Ovary (tissue), 9 donors: ENCODE data around the gene CENPB. TPM values are rescaled to one million over a fixed set of nuclear protein-coding genes. Genes with fewer than 3 reads are reported as not detected.
"Not testable (repeated sequence)": the region's sequence is repeated elsewhere in the genome, so short reads cannot be mapped to it uniquely, and the experiment has no call there.

Experiments
- DNase-seq, 5 donors: peaks; one replicate each; pipeline ENCODE4 v3.0.0-alpha.2; 2019 to 2020
- H3K27ac ChIP-seq, 2 donors: fragments of 200-600 bp; one replicate each; pipeline versions ENCODE4 v1.5.1 to v1.8.0; 2019 to 2022
- H3K27me3 ChIP-seq: fragments of 200-600 bp; one replicate; pipeline ENCODE4 v1.8.0; 2022
- H3K36me3 ChIP-seq: fragments of 200-600 bp; sonication (generic); one replicate; pipeline ENCODE4 v1.5.1; 2019
- H3K4me1 ChIP-seq: one replicate; pipeline ENCODE4 v1.8.1; 2013; ENCODE audit warnings: mild to moderate bottlenecking, moderate library complexity; ENCODE audit not compliant: insufficient read depth
- H3K4me3 ChIP-seq: fragments of 200-600 bp; sonication (generic); one replicate; pipeline ENCODE4 v1.5.1; 2017
- H3K9me3 ChIP-seq, 2 donors: fragments of 200-600 bp in 1 of 2; sonication (generic) in 1 of 2; one replicate each; pipeline versions ENCODE4 v1.5.1 to v1.8.1; 2013 to 2019; ENCODE audit warnings: mild to moderate bottlenecking in 1 of 2, moderate library complexity in 1 of 2
- CTCF ChIP-seq, 3 donors: fragments of 450-650 bp in 2 of 3; fragments of 200-600 bp in 1 of 3; IDR thresholded peaks; one replicate each; pipeline versions ENCODE4 v1.5.1 to v1.8.0; 2016 to 2022; ENCODE audit warnings: antibody characterized with exemption in 3 of 3, mild to moderate bottlenecking in 1 of 3
- EP300 ChIP-seq: sonication (generic); formaldehyde crosslinking; IDR thresholded peaks from one replicate; pipeline ENCODE4 v1.6.1; 2017; ENCODE audit warnings: antibody characterized with exemption
- POLR2A ChIP-seq: fragments of 450-650 bp; IDR thresholded peaks from one replicate; pipeline ENCODE4 v1.6.1; 2017; ENCODE audit warnings: antibody characterized with exemption, mild to moderate bottlenecking, moderate library complexity
- WGBS, 3 donors: extraction: QIAGEN DNeasy Blood & Tissue Kit in 1 of 3; methylation state at CpG; one replicate each; pipeline versions ENCODE4 v1.1.5 to v1.1.7; 2013 to 2017; 5-methylcytosine and 5-hydroxymethylcytosine counted together
- intact Hi-C, 4 donors: fragments of 100-400 bp; cut with DNase I; formaldehyde crosslinking; loops; one replicate each; pipeline versions ENCODE4 v1.11.0 to v1.15.1; 2022 to 2023
- polyA plus RNA-seq, 2 donors: library from polyadenylated mRNA; stranded (reverse); fragments of 200-250 nt in 1 of 2; fragments of 350-450 nt in 1 of 2; fragmentation: Illumina TruSeq in 1 of 2; extraction: RNeasy Lipid Tissue Mini Kit (QIAGEN cat#74804) in 1 of 2; gene quantifications; one replicate each; pipeline ENCODE4 v1.2.3, GENCODE V29; 2013 to 2014
- total RNA-seq, 7 donors: library from RNA; depleted of rRNA in 2 of 7; stranded (reverse); fragments of >200 nt in 2 of 7; fragmentation: NEBNext Ultra II Directional in 3 of 7; extraction: Animal tissue kit (Norgen Biotek cat#: 25700) in 3 of 7; gene quantifications; one replicate each; pipeline versions ENCODE4 v1.1.0 to v1.2.4, GENCODE V29; 2016 to 2023
- donor health status: DM: no; HTN: no; CAD: no; lungs with moderate emphysema.
- donor health status: DM: no; HTN: no; CAD: no.
- donor health status: Bipolar disorder and iron deficiency.
- donor health status: DM: yes; HTN: yes; CAD: no.
- donor health status: DM: no; HTN: no; CAD: no.
- donor health status: DM: yes; HTN: yes; CAD: no.

Gene CENPB
- total and polyA plus RNA-seq, 9 donors: 15.4 to 119 (median 95.1) TPM

DNA sequence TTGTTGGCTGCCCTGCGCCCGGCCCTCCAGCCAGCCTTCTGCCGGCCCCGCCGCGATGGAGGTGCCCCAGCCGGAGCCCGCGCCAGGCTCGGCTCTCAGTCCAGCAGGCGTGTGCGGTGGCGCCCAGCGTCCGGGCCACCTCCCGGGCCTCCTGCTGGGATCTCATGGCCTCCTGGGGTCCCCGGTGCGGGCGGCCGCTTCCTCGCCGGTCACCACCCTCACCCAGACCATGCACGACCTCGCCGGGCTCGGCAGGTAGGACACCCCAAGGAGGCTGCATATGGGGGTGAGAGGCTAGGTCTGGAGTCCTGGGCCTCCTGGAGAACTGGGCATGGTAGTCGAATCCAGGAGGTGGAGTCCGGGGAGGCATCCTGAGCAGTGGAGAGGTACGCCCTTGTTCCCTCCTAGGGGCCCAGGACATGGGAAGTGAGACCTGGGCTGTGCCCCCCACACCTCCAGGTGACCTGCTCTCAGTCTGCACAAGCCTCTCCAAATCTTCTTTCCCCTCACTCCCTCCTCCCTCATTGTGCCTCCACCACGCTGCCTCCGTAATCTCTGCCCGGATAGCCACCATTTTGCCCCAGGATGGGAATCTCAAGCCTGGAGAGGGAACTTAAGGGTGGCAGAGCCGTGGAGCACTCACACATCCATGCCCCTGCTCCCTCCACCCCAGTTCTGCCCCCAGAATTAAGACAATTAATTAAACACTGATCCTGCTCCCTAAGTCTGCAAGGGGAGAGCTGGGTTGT is 10.1 kb upstream of the CENPB start:
- no peak for DNase-seq
- no peaks in the 10 kb centered on the region for H3K9me3 ChIP-seq
- WGBS, 3 donors: 11 to 13% (median 12%) methylated on average over 30 to 33 of the region's 33 CpGs
- H3K36me3 ChIP-seq: no peaks in the 10 kb centered on the region
- H3K27me3 ChIP-seq: no peaks in the 10 kb centered on the region
- TF ChIP-seq POLR2A (no peak), EP300 (no peak), CTCF (IDR thresholded peaks at IDR 0.05) (no peak)
- peak overlapping the region; percentile 26 to 92 for H3K27ac ChIP-seq
- H3K4me1 ChIP-seq: peaks cover 2% of the 10 kb centered on the region
- peak overlapping the region; percentile 47 for H3K4me3 ChIP-seq
- intact Hi-C loops: no loop called here

GRCh38 chr20:3795511-3796468 is 9.2 kb upstream of the CENPB start, which contains the start of gene CDC25B:
Gene CDC25B, plus strand, starts transcription at chr20:3796310. Its CDS starts 222 bp downstream, at chr20:3796532.
- peak within 1 kb of the TSS; percentile 85 to 92 for H3K27ac ChIP-seq
- H3K27me3 ChIP-seq: no peaks in the 10 kb centered on the region
- peak within 1 kb of the TSS; percentile 47 for H3K4me3 ChIP-seq
- TF ChIP-seq EP300: no peak
- TF ChIP-seq CTCF (IDR thresholded peaks at IDR 0.05): peak in 2 of 3 donors; percentile 78 to 86
- TF ChIP-seq POLR2A: peak; percentile 63
- WGBS, 3 donors: 1% methylated on average over 62 to 69 of the region's 69 CpGs
- no peaks in the 10 kb centered on the region for H3K36me3 ChIP-seq
- DNase-seq: peak; percentile 94 to 96 (median 94)
- H3K4me1 ChIP-seq: peaks cover 2% of the 10 kb centered on the region
- no peaks in the 10 kb centered on the region for H3K9me3 ChIP-seq
- intact Hi-C loops: no loop called here

GRCh38 chr20:3794701-3795420 is 8.3 kb upstream of the CENPB start:
- intact Hi-C loops: no loop called here
- DNase-seq: no peak
- H3K4me3 ChIP-seq: peak overlapping the region; percentile 47
- H3K27ac ChIP-seq: peak overlapping the region; percentile 85 to 92
- no peaks in the 10 kb centered on the region for H3K36me3 ChIP-seq
- TF ChIP-seq POLR2A: no peak
- no peak for TF ChIP-seq CTCF (IDR thresholded peaks at IDR 0.05)
- TF ChIP-seq EP300: no peak
- H3K9me3 ChIP-seq: no peaks in the 10 kb centered on the region
- H3K4me1 ChIP-seq: peaks cover 2% of the 10 kb centered on the region
- 76% methylated on average over 25 of the region's 25 CpGs for WGBS, 3 donors
- H3K27me3 ChIP-seq: no peaks in the 10 kb centered on the region

GRCh38 chr20:3794168-3794567 is 7.6 kb upstream of the CENPB start:
- H3K4me1 ChIP-seq, H3K9me3 ChIP-seq, H3K27ac ChIP-seq, H3K4me3 ChIP-seq, intact Hi-C loops, DNase-seq, H3K36me3 ChIP-seq, H3K27me3 ChIP-seq: not testable (repeated sequence)
- WGBS, 3 donors: 59 to 88% (median 80%) methylated on average over 1 to 2 of the region's 3 CpGs

DNA sequence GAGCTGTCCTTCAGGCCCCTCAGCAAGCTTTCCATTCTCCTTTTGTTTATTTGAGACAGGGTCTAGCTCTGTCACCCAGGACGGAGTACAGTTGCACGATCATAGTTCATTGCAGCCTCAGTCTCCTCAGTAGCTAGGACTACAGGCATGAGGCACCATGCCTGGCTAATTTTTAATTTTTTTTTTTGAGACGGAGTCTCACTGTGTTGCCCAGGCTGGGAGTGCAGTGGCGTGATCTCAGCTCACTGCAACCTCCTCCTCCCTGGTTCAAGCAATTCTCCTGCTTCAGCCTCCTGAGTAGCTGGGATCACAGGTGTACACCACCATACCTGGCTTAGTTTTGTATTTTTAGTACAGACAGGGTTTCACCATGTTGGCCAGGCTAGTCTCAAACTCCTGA is 2.7 kb upstream of the CENPB start:
- H3K27me3 ChIP-seq, H3K4me3 ChIP-seq, H3K9me3 ChIP-seq, H3K27ac ChIP-seq, H3K36me3 ChIP-seq: not testable (repeated sequence)
- intact Hi-C loops: loop anchor here in 1 of 4 donors (5.0 kb wide), 1 partner anchor 68 kb away; no protein-coding TSS in a partner anchor
- DNase-seq: peak in 1 of 5 donors; percentile 4
- peaks cover 13% of the 10 kb centered on the region for H3K4me1 ChIP-seq
- WGBS, 3 donors: 92 to 97% (median 95%) methylated on average over 4 of the region's 4 CpGs
